B cell (primary cell): ENCODE data around the gene PC. TPM values are rescaled to one million over a fixed set of nuclear protein-coding genes. Genes with fewer than 3 reads are reported as not detected.

Experiments
- ATAC-seq: fragments of 200-7000 bp; cut with Tn5 transposase; one replicate; pipeline ENCODE4 v1.10.0; 2021; ENCODE audit warnings: low read depth, mild to moderate bottlenecking, moderate number of reproducible peaks, moderate library complexity
- CTCF ChIA-PET: fragments of 350-600 bp; sonication (Branson Sonifier 250); formaldehyde crosslinking; loops from one replicate; lab custom pipeline; 2021; ENCODE audit warnings: antibody characterized with exemption, inconsistent platforms; lab: Charles Lee
- POLR2A ChIA-PET: fragments of 350-600 bp; sonication (Branson Sonifier 250); formaldehyde crosslinking; loops from one replicate; lab custom pipeline; 2021; ENCODE audit warnings: antibody characterized with exemption; lab: Charles Lee
- DNase-seq: peaks from one replicate; pipeline ENCODE4 v3.0.0; 2013
- H2AFZ ChIP-seq: 2 replicates; pipeline ENCODE4 v1.6.1; 2012; ENCODE audit warnings: mild to moderate bottlenecking, low read depth, low read length; ENCODE audit not compliant: insufficient read depth, poor library complexity, severe bottlenecking
- H3K27ac ChIP-seq, 2 donors: 1 replicate in 1 of 2; 2 replicates in 1 of 2; pipeline ENCODE4 v1.5.1; 2012 to 2013; ENCODE audit warnings: low read length in 2 of 2, mild to moderate bottlenecking in 2 of 2, moderate library complexity in 1 of 2
- H3K27me3 ChIP-seq, 4 experiments: fragments of 200-600 bp in 1 of 4; sonication (generic) in 1 of 4; replicated peaks in 1 of 4; 1 replicate in 2 of 4; 2 replicates in 2 of 4; pipeline versions ENCODE4 v1.6.1 to v1.7.0; 2013 to 2016; ENCODE audit warnings: low read length in 3 of 4, mild to moderate bottlenecking in 2 of 4, mixed read lengths in 1 of 4, moderate library complexity in 1 of 4; ENCODE audit not compliant: insufficient read depth in 4 of 4, control insufficient read depth in 3 of 4; ENCODE audit errors: control extremely low read depth in 1 of 4
- H3K36me3 ChIP-seq, 2 experiments: replicated peaks in 1 of 2; 1 replicate in 1 of 2; 2 replicates in 1 of 2; pipeline versions ENCODE4 v1.6.1 to v1.7.1; 2013; ENCODE audit warnings: low read length in 1 of 2; ENCODE audit not compliant: insufficient read depth in 2 of 2, control insufficient read depth in 1 of 2; ENCODE audit errors: control extremely low read depth in 1 of 2, extremely low read depth in 1 of 2
- H3K4me1 ChIP-seq, 2 donors: fragments of 200-600 bp in 1 of 2; sonication (generic) in 1 of 2; 1 replicate in 1 of 2; 2 replicates in 1 of 2; pipeline versions ENCODE4 v1.5.1 to v1.6.1; 2013 to 2017; ENCODE audit warnings: low read length in 2 of 2; ENCODE audit not compliant: control insufficient read depth in 2 of 2, insufficient read depth in 2 of 2
- H3K4me2 ChIP-seq: replicated peaks from 2 replicates; pipeline ENCODE3; 2012; ENCODE audit warnings: mild to moderate bottlenecking, low read depth, low read length; ENCODE audit not compliant: poor library complexity, severe bottlenecking
- H3K4me3 ChIP-seq, 5 experiments: fragments of 200-600 bp in 1 of 5; sonication (generic) in 1 of 5; 1 replicate in 3 of 5; 2 replicates in 2 of 5; pipeline versions ENCODE4 v1.5.1 to v1.7.0; 2011 to 2016; ENCODE audit warnings: low read length in 4 of 5, mild to moderate bottlenecking in 4 of 5, low read depth in 2 of 5, control low read depth in 1 of 5, moderate library complexity in 1 of 5; ENCODE audit not compliant: insufficient read depth in 1 of 5; ENCODE audit errors: control extremely low read depth in 1 of 5, extremely low read depth in 1 of 5
- H3K79me2 ChIP-seq: fragments of 200-600 bp; sonication (generic); one replicate; pipeline ENCODE4 v1.6.0; 2016; ENCODE audit warnings: low read length; ENCODE audit not compliant: control insufficient read depth, insufficient read depth
- H3K9ac ChIP-seq: fragments of 200-600 bp; sonication (generic); 2 replicates; pipeline ENCODE4 v1.6.1; 2017; ENCODE audit warnings: mild to moderate bottlenecking, low read length, moderate library complexity
- H3K9me3 ChIP-seq, 3 donors: one replicate each; pipeline versions ENCODE4 v1.6.1 to v1.7.1; 2013; ENCODE audit warnings: low read length in 2 of 3; ENCODE audit not compliant: control insufficient read depth in 2 of 3, insufficient read depth in 1 of 3; ENCODE audit errors: control extremely low read depth in 1 of 3
- H4K20me1 ChIP-seq: 2 replicates; pipeline ENCODE4 v1.6.0; 2012; ENCODE audit warnings: mild to moderate bottlenecking, low read length; ENCODE audit not compliant: insufficient read depth, control insufficient read depth, poor library complexity, severe bottlenecking
- H3K27ac Mint-ChIP-seq: one replicate; pipeline ENCODE4 v1.8.0; 2021; ENCODE audit warnings: mixed read lengths
- H3K27me3 Mint-ChIP-seq: one replicate; pipeline ENCODE4 v1.8.0; 2021; ENCODE audit warnings: mixed read lengths
- H3K4me1 Mint-ChIP-seq: one replicate; pipeline ENCODE4 v1.8.0; 2021; ENCODE audit warnings: mixed read lengths
- H3K4me3 Mint-ChIP-seq: one replicate; pipeline ENCODE4 v1.8.0; 2021; ENCODE audit warnings: mixed read lengths
- H3K9me3 Mint-ChIP-seq: one replicate; pipeline ENCODE4 v1.8.0; 2022; ENCODE audit warnings: mixed read lengths; ENCODE audit not compliant: insufficient read depth
- EZH2 ChIP-seq: IDR thresholded peaks from 2 replicates; pipeline ENCODE4 v1.6.1; 2012; ENCODE audit warnings: borderline replicate concordance, low read depth, mild to moderate bottlenecking, moderate library complexity, low read length; ENCODE audit not compliant: insufficient read depth, poor library complexity, severe bottlenecking
- WGBS: methylation state at CpG from one replicate; pipeline ENCODE4 v1.1.5; 2013; ENCODE audit warnings: missing lambda C conversion rate; ENCODE audit not compliant: insufficient coverage; 5-methylcytosine and 5-hydroxymethylcytosine counted together
- intact Hi-C: fragments of 100-400 bp; cut with micrococcal nuclease; formaldehyde crosslinking; loops from one replicate; pipeline ENCODE4 v1.10.0; 2022
- polyA plus RNA-seq: library from polyadenylated mRNA; depleted of rRNA; stranded (reverse); fragments of >200 nt; gene quantifications from 2 replicates; pipeline ENCODE4 v1.2.3, GENCODE V29; 2012
- total RNA-seq, 2 donors: library from RNA; stranded (reverse); fragments of 120-200 nt in 1 of 2; gene quantifications; 1 replicate in 1 of 2; 2 replicates in 1 of 2; pipeline versions ENCODE4 v1.2.3 to v1.2.4, GENCODE V29; 2013 to 2022
- TF ChIP-seq, protein P1 (sequence below): fragments of 200-600 bp; IDR thresholded peaks from one replicate; pipeline ENCODE4 v1.8.0; 2022; ENCODE audit warnings: antibody characterized with exemption, mild to moderate bottlenecking

PC gene
- total and polyA plus RNA-seq, 2 donors (not counting 1 experiment from before 2014, with no cell fraction given) = 1.5 to 4.4 TPM

DNA sequence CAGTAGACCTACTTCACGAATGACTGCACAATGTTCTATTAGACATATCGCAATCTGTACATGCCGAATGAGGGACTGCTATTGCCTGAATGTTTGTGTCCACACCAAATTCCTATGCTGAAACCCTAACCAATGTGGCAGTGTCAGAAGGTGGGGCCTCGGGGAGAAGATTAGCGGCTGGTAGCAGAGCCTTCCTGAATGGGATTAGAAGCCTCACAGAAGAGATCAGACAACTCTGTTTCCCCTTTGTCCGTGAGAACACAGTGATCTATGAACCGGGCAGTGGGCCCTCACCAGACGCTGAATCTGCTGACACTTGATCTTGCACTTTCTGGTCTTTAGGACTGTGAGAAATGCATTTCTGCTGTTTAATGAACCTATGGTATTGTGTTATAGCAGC lies 68.2 kb downstream of the PC start:
- H3K4me3 ChIP-seq = no peak overlapping the region
- H3K9me3 ChIP-seq = no peaks in the 10 kb centered on the region
- WGBS = 92% methylated on average over 6 of the region's 8 CpGs
- no peak for ATAC-seq
- CTCF ChIA-PET = no interaction called here
- no peaks in the 10 kb centered on the region for H4K20me1 ChIP-seq
- H3K27ac Mint-ChIP-seq = no peak overlapping the region
- no peaks in the 10 kb centered on the region for H3K4me1 ChIP-seq
- TF ChIP-seq, protein P1, sequence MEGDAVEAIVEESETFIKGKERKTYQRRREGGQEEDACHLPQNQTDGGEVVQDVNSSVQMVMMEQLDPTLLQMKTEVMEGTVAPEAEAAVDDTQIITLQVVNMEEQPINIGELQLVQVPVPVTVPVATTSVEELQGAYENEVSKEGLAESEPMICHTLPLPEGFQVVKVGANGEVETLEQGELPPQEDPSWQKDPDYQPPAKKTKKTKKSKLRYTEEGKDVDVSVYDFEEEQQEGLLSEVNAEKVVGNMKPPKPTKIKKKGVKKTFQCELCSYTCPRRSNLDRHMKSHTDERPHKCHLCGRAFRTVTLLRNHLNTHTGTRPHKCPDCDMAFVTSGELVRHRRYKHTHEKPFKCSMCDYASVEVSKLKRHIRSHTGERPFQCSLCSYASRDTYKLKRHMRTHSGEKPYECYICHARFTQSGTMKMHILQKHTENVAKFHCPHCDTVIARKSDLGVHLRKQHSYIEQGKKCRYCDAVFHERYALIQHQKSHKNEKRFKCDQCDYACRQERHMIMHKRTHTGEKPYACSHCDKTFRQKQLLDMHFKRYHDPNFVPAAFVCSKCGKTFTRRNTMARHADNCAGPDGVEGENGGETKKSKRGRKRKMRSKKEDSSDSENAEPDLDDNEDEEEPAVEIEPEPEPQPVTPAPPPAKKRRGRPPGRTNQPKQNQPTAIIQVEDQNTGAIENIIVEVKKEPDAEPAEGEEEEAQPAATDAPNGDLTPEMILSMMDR = no peak
- no peaks in the 10 kb centered on the region for H3K36me3 ChIP-seq
- no peaks in the 10 kb centered on the region for H3K9me3 Mint-ChIP-seq
- no peak overlapping the region for H2AFZ ChIP-seq
- peaks cover 23% of the 10 kb centered on the region for H3K27me3 Mint-ChIP-seq
- no peaks in the 10 kb centered on the region for H3K79me2 ChIP-seq
- intact Hi-C loops = no loop called here
- no peak overlapping the region for H3K4me3 Mint-ChIP-seq
- POLR2A ChIA-PET = no interaction called here
- no peak overlapping the region for H3K27ac ChIP-seq
- H3K4me2 ChIP-seq = no peak overlapping the region
- H3K9ac ChIP-seq = no peak overlapping the region
- H3K4me1 Mint-ChIP-seq = no peaks in the 10 kb centered on the region
- DNase-seq = no peak
- peaks cover 0 to 8% (median 4%) of the 10 kb centered on the region in 4 experiments for H3K27me3 ChIP-seq

DNA sequence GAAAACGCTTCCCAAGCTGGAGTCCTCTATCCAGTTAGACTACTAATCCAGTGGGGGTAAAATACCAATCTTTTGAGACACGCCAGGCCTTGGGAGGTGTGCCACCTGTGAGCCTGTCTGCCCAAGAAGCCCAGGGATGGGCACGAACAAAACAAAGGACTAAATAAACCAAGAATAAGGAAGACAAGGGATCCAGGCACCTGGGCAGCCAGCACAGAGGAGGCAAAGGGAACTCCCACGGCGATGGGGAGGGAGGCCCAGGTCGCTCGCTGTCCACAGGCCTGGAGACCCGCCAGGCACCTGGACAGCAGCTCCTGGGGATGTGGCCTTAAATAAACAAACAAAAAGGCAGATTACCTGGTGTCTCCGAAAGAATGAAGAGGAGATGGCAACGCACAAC lies 69.9 kb downstream of the PC start:
- Histone ChIP-seq H4K20me1 (no peaks in the 10 kb centered on the region), H2AFZ (no peak overlapping the region), H3K9ac (no peak overlapping the region), H3K27ac (no peak overlapping the region), H3K4me3 (no peak overlapping the region), H3K27me3 (no peaks in the 10 kb centered on the region), H3K36me3 (no peaks in the 10 kb centered on the region), H3K4me1 (no peaks in the 10 kb centered on the region), H3K9me3 (no peaks in the 10 kb centered on the region), H3K79me2 (no peaks in the 10 kb centered on the region), H3K4me2 (no peak overlapping the region)
- 96% methylated on average over 8 of the region's 10 CpGs for WGBS
- CTCF ChIA-PET = interaction anchor here (3.0 kb wide), 1 partner anchor 192 kb away, joined by 10 read pairs; no protein-coding TSS in a partner anchor
- no peak for ATAC-seq
- intact Hi-C loops = no loop called here
- Mint-ChIP-seq H3K27ac (no peak overlapping the region), H3K4me1 (no peaks in the 10 kb centered on the region), H3K4me3 (no peak overlapping the region), H3K27me3 (peaks cover 14% of the 10 kb centered on the region), H3K9me3 (no peaks in the 10 kb centered on the region)
- POLR2A ChIA-PET = no interaction called here
- no peak for DNase-seq
- TF ChIP-seq, protein P1 = no peak
- no peak for TF ChIP-seq EZH2
